NCI-H748 treated with DMSO at 0.1 percent for 48 hours (cell line): ENCODE measurements around the gene PRSS53.
"Not testable (repeated sequence)": the region's sequence is repeated elsewhere in the genome, so short reads cannot be mapped to it uniquely, and the experiment has no call there.

Source experiments
- DNase-seq: peaks from one replicate; lab custom pipeline; 2025; lab: John Stamatoyannopoulos, UW

The PRSS53 gene

GRCh38 chr16:31088459-31089183, at the start of gene PRSS53:
Gene PRSS53, minus strand, starts transcription at chr16:31088943. Its CDS starts 134 bp downstream, at chr16:31088809.
- DNase-seq = no peak

DNA sequence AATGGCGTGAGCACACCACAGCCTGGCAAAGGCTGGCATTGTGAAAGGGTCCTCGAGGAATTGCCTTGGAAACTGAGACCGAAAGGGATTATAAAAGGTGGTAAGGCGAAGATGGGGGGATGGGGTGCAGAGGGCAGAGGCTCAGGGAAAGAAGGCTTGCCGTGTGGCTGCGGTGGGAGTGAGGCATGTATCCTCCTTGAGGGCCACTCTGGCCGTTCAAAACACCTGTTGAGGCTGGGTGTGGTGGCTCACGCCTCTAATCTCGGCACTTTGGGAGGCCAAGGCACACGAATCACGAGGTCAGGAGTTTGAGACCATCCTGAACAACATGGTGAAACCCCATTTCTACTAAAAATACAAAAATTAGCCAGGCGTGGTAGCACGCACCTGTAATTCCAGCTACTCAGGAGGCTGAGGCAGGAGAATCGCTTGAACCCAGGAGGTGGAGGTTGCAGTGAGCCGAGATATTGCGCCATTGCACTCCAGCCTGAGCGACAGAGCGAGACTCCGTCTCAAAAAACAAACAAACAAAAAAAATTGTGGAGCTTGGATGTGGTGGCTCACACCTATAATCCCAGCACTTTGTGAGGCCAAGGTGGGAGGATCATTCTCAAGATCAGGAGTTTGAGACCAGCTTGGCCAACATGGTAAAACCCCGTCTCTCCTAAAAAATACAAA, 48.2 kb upstream of the PRSS53 start:
- not testable (repeated sequence) for DNase-seq

DNA sequence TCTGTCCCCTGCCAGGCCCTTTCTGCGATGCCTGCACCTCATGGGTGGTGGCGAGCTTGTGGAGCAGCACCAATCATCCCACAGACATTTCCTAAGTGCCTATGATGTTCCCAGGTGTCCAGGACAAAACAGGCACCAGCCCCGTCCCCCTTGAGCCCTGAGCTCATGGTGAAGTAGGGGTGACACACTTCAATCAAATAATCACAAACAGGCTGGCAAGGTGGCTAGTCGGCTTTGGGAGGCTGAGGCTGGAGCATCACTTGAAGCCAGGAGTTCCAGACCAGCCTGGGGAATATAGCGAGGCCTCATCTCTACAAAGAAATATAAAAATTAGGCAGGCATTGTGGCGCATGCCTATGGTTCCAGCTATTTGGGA, 47.5 kb upstream of the PRSS53 start:
- no peak for DNase-seq

- no peak for DNase-seq
These were observed 47.0 kb upstream of the PRSS53 start, which contains the start of gene PRSS8 for GRCh38 chr16:31135535-31136286. Gene PRSS8, minus strand, starts transcription at chr16:31135727. Its CDS starts 229 bp downstream, at chr16:31135498.

DNA sequence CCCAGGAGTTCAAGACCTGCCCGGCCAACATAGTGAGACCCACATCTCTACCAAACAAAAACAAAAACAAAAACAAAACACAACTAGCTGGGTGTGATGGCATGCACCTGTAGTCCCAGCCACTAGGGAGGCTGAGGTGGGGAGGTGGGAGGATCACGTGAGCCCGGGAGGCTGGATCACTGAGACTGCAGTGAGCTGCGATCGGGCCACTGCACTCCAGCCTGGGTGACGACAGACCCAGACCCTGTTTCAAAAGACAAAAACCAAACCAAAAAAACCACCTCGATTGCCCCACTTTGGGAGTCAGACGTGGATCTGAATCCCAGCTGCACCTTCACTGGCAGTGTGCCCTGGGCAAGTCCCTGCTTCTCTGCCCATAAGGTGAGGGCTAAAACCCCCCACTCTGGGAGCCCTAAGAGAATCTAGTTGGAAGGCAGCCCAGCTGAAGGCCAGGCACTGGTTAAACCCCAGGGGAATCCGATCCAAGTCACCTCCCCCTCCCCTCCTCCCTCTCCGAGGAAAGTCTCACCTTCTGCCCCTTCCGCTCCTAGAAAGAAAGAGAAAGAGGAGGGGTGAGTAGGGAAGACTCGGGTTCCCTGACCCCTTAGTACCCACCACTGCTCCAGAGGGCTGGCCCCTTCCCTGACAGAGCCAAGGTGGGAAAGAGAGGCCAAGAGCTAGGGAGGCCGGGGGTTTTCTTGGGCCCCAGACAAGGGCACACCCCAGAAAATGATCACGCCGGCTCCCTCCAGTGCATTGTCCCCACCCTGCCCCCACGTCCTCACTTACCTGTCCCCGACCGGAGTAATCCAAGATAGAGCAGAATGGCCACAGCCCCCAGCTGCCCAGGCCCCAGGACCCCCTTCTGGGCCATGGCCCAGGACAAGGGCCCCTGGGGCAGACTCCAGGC, 46.1 kb upstream of the PRSS53 start:
- DNase-seq = no peak

DNA sequence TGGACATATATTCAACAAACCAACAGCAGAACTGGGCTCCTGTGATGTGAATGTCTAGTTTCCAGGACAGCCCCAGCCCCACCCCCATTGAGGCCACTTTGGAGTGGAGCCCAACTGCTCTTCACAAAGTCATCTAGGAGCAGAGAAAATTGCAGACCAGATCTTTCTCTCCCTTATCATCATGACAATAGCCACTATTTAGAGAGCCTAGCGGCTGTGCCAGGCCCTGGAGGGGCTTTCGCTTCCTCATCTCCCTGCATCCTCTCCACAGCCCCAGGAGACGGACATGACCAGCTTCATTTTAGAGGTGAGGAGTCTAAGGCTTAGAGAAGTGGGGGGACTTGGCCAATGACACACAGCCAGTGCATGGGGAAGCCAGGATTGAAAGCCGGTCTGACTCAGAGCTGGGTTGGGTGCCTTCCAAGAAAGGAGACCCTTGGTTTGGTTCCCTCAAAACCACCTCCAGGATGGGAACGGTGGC, 45.4 kb upstream of the PRSS53 start:
- no peak for DNase-seq

DNA sequence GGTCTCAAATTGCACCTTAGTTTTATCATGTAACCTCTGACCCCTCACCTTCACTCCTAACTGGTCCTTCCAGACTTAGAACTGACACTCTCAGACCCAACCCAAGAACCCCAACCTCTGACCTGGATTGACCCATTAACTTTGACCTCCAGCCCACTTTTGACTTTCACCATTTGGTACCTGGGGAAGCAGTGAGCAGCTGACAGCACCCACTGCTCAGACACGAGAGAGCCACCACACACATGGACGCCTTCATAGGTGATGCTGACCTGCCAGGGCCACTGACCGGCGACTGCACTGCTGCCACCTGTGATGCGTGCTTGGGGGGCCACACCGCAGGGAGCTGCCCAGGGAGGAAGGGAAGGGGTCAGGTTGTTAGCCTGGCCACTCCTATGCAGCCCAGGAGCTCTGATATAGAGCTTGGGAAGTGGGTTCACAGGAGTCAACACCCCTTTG, 44.3 kb upstream of the PRSS53 start:
- DNase-seq = no peak

DNA sequence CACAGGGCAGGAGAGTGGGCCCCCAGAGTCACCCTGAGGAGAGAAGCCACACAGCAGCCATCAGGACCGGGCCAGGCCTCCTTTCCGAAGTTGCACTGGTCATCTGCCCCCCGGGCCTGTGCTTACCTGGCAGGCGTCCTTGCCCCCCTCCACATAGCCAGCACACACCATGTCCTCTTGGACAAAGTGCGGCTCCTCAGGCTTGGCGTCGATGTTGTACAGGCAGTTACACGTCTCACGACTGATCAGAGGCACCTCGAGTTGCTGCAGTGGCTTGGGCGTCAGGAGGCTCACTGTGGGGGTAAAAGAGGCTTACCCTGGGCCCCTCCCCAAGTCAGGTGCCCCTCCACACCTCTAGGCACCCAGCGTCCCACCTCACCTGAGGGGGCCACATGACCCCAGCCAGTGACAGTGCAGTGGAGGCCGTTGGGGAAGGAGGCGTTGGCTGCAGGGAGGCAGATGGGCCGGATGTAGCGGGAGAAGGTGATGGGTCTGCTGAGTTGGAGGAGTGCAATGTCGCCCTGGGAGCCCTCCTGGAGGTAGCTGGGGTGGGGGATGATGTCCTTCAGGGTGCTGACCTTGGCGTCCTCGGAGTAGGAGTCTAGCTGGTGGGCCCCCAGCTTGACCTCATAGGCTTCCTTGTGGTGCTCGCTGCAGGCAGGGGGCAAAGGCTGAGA, 43.7 kb upstream of the PRSS53 start:
- DNase-seq = no peak

- DNase-seq = no peak
These were observed 43.1 kb upstream of the PRSS53 start for GRCh38 chr16:31131841-31132271.

- DNase-seq = no peak
These were observed 42.7 kb upstream of the PRSS53 start for GRCh38 chr16:31131416-31131815.

DNA sequence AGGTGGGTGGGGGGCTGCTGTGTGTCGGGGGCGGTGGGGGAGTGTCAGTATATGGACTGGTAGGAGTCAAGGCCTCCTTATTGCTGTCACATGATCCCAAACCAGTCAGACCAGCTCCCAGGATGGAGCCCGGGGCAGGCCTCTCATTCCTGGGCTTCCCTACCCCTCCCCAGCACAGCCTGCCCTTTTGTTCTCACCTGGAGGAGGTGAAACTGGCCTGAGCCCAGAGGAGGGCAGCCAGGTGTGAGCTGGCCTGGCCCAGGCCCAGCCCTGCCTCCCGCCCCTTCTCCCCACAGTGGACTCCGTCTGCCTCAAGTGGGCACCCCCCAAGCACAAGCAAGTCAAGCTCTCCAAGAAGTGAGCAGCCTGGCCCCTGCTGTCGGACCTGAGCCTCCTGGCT, 42.2 kb upstream of the PRSS53 start:
- no peak for DNase-seq

DNA sequence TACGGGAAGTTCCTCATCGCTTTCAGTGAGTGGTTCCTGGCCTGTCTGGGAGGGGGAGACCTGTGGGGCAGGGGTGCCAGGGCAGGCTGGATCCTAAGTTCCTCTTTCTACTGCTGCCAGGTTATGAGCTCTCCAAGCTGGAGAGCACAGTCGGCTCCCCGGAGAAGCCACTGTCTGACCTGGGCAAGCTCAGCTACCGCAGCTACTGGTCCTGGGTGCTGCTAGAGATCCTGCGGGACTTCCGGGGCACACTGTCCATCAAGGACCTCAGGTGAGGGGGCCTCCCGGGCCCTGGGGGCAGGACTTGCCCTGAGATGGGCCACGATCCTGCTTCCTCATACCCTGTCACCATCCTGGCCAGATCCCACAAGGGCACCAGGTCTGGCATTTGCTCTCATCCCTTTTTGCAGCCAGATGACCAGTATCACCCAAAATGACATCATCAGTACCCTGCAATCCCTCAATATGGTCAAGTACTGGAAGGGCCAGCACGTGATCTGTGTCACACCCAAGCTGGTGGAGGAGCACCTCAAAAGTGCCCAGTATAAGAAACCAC, 41.7 kb upstream of the PRSS53 start:
- no peak for DNase-seq

DNA sequence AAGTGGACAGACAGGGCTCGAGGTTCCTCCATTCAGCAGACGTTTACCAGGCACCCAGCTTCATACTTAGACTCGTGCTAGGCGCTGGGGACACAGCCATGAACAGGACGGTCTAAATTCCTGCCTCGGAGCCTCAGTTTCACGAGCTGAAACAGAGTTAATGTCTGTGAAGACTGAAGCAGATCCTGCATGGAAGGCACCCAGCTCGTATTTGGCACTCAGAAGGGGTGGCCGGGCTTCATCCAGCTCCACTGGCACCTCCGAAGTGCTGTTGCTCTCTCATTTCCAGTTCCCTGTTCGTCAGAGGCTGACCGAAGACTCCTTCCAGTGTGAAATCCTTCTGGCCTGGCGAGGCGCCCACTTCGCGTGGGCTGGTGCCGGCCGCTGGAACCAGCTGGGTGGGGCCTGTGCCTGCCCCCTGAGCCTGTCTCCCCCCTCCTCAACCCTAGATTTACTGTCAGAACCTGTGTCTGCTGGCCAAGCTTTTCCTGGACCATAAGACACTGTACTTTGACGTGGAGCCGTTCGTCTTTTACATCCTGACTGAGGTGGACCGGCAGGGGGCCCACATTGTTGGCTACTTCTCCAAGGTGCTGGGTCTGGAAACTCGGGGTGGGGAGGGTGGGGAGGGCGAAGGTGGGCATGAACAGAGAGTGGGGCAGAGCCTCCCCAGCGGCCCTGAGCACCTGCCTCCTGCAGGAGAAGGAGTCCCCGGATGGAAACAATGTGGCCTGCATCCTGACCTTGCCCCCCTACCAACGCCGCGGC, 41.0 kb upstream of the PRSS53 start:
- DNase-seq = no peak

GRCh38 chr16:31128711-31129567, 40.2 kb upstream of the PRSS53 start:
- no peak for DNase-seq

GRCh38 chr16:31127182-31127581, 38.4 kb upstream of the PRSS53 start:
- no peak for DNase-seq

DNA sequence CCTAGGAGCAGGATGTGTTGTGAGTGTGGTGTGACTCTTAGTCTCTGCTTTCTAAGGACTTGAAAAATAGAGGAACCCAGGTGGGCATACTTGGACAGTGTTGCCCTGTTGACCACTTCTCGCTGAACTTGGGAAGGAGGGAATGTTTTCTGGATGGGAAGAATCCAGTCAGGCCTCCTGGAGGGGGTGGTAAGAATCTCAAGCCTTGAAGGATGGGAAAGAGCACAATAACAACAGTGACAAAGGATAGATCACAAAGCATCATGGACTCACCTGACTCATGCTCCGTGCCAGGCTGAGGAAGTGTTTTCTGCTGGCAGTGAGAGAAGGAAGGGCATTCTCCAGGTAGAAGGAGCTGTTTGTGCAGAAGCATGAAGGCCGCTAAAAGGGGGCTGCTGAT, 37.1 kb upstream of the PRSS53 start:
- DNase-seq = no peak

DNA sequence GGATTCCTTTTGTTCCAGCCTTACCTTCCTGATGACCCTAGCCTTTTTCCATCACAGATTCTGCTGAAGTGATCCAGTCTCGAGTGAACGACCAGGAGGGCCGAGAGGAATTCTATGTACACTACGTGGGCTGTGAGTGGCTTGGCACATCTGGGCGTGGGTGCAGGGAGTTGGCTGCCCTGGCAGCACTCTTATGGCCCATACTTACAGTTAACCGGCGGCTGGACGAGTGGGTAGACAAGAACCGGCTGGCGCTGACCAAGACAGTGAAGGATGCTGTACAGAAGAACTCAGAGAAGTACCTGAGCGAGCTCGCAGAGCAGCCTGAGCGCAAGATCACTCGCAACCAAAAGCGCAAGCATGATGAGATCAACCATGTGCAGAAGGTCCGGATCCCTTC, 31.4 kb upstream of the PRSS53 start:
- no peak for DNase-seq

DNA sequence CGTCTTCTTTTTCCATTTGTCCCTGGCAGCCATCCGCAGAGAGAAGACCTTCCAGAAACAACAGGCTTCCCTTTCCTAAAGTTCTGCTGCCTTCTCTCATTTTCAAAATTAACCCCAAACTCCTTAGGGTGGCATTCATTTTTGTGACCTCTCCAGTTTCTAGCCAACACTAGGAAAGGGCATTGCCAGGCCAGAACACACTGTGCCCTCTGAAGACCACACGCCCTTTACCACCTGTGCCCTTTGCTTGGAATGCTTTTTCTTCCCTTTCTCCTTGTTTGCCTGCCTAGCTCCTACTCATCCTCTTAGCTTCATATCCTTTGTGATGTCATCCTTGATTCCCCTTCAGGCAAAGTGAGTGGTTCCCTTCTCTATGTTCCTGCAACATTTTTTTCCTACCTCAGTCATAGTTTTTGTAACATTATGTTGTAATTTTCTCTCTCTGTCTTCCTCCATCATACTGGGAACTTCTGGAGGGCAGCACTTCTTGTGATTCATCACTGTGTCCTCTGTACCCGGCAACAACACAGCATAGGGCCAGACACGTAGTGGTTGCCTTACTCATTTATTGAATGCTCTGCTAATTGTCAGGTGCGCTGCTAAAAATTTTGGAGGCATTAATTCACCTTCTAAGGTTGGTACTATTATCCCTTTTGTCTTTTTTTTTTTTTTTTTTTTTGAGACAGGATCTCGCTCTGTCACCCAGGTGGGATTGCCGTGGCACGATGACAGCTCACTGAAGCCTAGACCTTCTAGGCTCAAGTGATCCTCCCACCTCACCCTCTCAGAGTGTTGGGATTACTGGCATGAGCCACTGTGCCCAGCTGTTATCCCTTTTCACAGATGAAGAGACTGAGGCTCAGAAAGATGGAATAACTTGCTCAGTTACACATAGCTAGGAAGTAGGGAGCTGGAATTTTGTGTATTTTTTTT, 29.7 kb upstream of the PRSS53 start:
- no peak for DNase-seq
